ENCODE results near the gene RBM10.

DNA sequence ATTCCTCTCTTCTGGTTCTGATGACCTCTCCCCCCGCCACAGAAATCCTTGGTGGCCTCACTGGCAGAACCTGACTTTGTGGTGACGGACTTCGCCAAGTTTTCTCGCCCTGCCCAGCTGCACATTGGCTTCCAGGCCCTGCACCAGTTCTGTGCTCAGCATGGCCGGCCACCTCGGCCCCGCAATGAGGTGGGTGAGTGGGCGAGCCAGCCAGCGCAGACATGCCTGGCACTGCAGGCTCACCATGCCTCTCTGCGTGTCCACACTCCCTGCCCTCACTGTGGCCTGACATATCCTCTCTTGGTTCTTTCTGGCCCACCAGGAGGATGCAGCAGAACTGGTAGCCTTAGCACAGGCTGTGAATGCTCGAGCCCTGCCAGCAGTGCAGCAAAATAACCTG is 57.3 kb downstream of the RBM10 start:
- TF ChIP-seq, protein P1, sequence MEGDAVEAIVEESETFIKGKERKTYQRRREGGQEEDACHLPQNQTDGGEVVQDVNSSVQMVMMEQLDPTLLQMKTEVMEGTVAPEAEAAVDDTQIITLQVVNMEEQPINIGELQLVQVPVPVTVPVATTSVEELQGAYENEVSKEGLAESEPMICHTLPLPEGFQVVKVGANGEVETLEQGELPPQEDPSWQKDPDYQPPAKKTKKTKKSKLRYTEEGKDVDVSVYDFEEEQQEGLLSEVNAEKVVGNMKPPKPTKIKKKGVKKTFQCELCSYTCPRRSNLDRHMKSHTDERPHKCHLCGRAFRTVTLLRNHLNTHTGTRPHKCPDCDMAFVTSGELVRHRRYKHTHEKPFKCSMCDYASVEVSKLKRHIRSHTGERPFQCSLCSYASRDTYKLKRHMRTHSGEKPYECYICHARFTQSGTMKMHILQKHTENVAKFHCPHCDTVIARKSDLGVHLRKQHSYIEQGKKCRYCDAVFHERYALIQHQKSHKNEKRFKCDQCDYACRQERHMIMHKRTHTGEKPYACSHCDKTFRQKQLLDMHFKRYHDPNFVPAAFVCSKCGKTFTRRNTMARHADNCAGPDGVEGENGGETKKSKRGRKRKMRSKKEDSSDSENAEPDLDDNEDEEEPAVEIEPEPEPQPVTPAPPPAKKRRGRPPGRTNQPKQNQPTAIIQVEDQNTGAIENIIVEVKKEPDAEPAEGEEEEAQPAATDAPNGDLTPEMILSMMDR (IDR thresholded peaks at IDR 0.05; ENCODE audit: low read length), result no peak
- TF ChIP-seq EZH2phosphoT487 (IDR thresholded peaks at IDR 0.05; ENCODE audit: low read length) (no peak), EZH2 (optimal IDR thresholded peaks at IDR 0.05; ENCODE audit: low read depth, low read length) (no peak)

Measured in MM.1S (cell line).